ENCODE measurements around the gene FGF14.

FGF14 gene

GRCh38 chr13:101835920-101836319 is 565.9 kb downstream of the FGF14 start:
- DNase-seq = no peak

- DNase-seq = no peak
These were observed 568.2 kb downstream of the FGF14 start for GRCh38 chr13:101833671-101834070.

GRCh38 chr13:101830035-101830434 is 571.8 kb downstream of the FGF14 start:
- no peak for DNase-seq

GRCh38 chr13:101829484-101829883 is 572.4 kb downstream of the FGF14 start:
- no peak for DNase-seq

GRCh38 chr13:101828119-101828518 is 573.7 kb downstream of the FGF14 start:
- no peak for DNase-seq

- DNase-seq = no peak
These were observed 584.0 kb downstream of the FGF14 start for GRCh38 chr13:101817898-101818297.

- DNase-seq = no peak
These were observed 590.0 kb downstream of the FGF14 start for GRCh38 chr13:101811881-101812280.

GRCh38 chr13:101811284-101811839 is 590.5 kb downstream of the FGF14 start:
- DNase-seq = no peak

- no peak for DNase-seq
These were observed 602.7 kb downstream of the FGF14 start for GRCh38 chr13:101799196-101799595.

- no peak for DNase-seq
These were observed 603.4 kb downstream of the FGF14 start for GRCh38 chr13:101798437-101798836.

- no peak for DNase-seq
These were observed 606.4 kb downstream of the FGF14 start for GRCh38 chr13:101795460-101795859.

GRCh38 chr13:101795025-101795424 is 606.8 kb downstream of the FGF14 start:
- DNase-seq = no peak

- no peak for DNase-seq
These were observed 609.7 kb downstream of the FGF14 start for GRCh38 chr13:101792189-101792588.

GRCh38 chr13:101785858-101786257 is 616.0 kb downstream of the FGF14 start:
- DNase-seq = no peak

GRCh38 chr13:101784313-101784712 is 617.5 kb downstream of the FGF14 start:
- no peak for DNase-seq

- DNase-seq = no peak
These were observed 618.3 kb downstream of the FGF14 start for GRCh38 chr13:101783554-101783953.

GRCh38 chr13:101780211-101780610 is 621.6 kb downstream of the FGF14 start:
- no peak for DNase-seq

- no peak for DNase-seq
These were observed 622.7 kb downstream of the FGF14 start for GRCh38 chr13:101779147-101779546.

GRCh38 chr13:101775267-101775666 is 626.6 kb downstream of the FGF14 start:
- no peak for DNase-seq

- no peak for DNase-seq
These were observed 627.5 kb downstream of the FGF14 start for GRCh38 chr13:101774393-101774792.

- no peak for DNase-seq
These were observed 628.8 kb downstream of the FGF14 start for GRCh38 chr13:101773062-101773461.

GRCh38 chr13:101767131-101767530 is 634.7 kb downstream of the FGF14 start:
- no peak for DNase-seq

- DNase-seq = no peak
These were observed 638.7 kb downstream of the FGF14 start for GRCh38 chr13:101763191-101763590.

- no peak for DNase-seq
These were observed 644.3 kb downstream of the FGF14 start for GRCh38 chr13:101757446-101758039.

GRCh38 chr13:101755228-101755887 is 646.5 kb downstream of the FGF14 start:
- no peak for DNase-seq
